ENCODE results near the gene PCBP3. TPM values are rescaled to one million over a fixed set of nuclear protein-coding genes. Genes with fewer than 3 reads are reported as not detected.

PCBP3 gene
- total and polyA plus RNA-seq, 2 of the 8 experiments (the other 6 are each of a cell fraction or from before 2014, with no cell fraction given), result 3.5 to 6.3 TPM

GRCh38 chr21:45670731-45671130 lies 27.2 kb downstream of the PCBP3 start:
- POLR2A ChIA-PET (ENCODE audit: partially characterized antibody), result no interaction called here
- Histone ChIP-seq H3K9me3 (ENCODE audit: insufficient read depth in 2 of 2, low read depth in 1 of 2, low read length in 1 of 2) (no peaks in the 10 kb centered on the region), H4K8ac (ENCODE audit: extremely low read depth, insufficient read depth, low read length) (no peak overlapping the region), H3K27me3 (replicated peaks in 1 of 4; ENCODE audit: control insufficient read depth in 3 of 4, extremely low read depth in 1 of 4, insufficient read depth in 3 of 4, low read length in 3 of 4) (no peaks in the 10 kb centered on the region), H3K56ac (replicated peaks; ENCODE audit: insufficient read length, low read depth, low read length) (no peak overlapping the region), H3K14ac (ENCODE audit: insufficient read length) (no peak overlapping the region), H3K36me3 (ENCODE audit: control insufficient read depth in 2 of 4, insufficient read depth in 4 of 4, low read length in 3 of 4) (no peaks in the 10 kb centered on the region), H3K4me3 (ENCODE audit: extremely low read depth in 1 of 4, insufficient read depth in 2 of 4, low read depth in 3 of 4, low read length in 4 of 4) (no peak overlapping the region), H3K4me1 (replicated peaks in 1 of 4; ENCODE audit: control insufficient read depth in 3 of 4, insufficient read depth in 4 of 4, low read length in 3 of 4) (no peaks in the 10 kb centered on the region), H3K79me1 (ENCODE audit: low read depth, low read length) (no peaks in the 10 kb centered on the region), H3K27ac (ENCODE audit: low read depth, low read length) (no peak overlapping the region), H4K91ac (replicated peaks; ENCODE audit: insufficient read length, low read length) (no peak overlapping the region), H2BK20ac (ENCODE audit: low read length) (no peak overlapping the region), H3K79me2 (ENCODE audit: control insufficient read depth in 1 of 2, insufficient read depth in 2 of 2, low read length in 2 of 2) (no peaks in the 10 kb centered on the region), H2BK5ac (ENCODE audit: low read depth, low read length) (no peak overlapping the region), H3K23ac (ENCODE audit: insufficient read length) (no peak overlapping the region), H4K5ac (ENCODE audit: insufficient read length, low read depth, low read length) (no peak overlapping the region), H2BK12ac (ENCODE audit: low read depth, low read length) (no peak overlapping the region), H3K4me2 (ENCODE audit: insufficient read depth in 1 of 2, low read depth in 2 of 2, low read length in 2 of 2) (no peak overlapping the region), H2AFZ (ENCODE audit: low read length) (no peak overlapping the region), H3K18ac (ENCODE audit: extremely low read depth, low read length) (no peak overlapping the region), H2AK5ac (ENCODE audit: low read depth, low read length) (no peak overlapping the region), H4K20me1 (replicated peaks in 1 of 2; ENCODE audit: control insufficient read depth in 1 of 2, insufficient read depth in 2 of 2, low read length in 2 of 2) (peaks cover 0 to 1% of the 10 kb centered on the region in 2 experiments), H3K9ac (replicated peaks in 1 of 4; ENCODE audit: extremely low read depth in 1 of 4, low read depth in 3 of 4, low read length in 3 of 4) (no peak overlapping the region), H3K23me2 (ENCODE audit: low read depth, low read length) (0 out of 2 replicates have a peak, but pooled peaks cover 4% of the 10 kb centered on the region), H2BK15ac (ENCODE audit: low read length) (no peak overlapping the region), H3K4ac (replicated peaks; ENCODE audit: insufficient read length, low read depth, low read length) (no peak overlapping the region), H2BK120ac (replicated peaks; ENCODE audit: low read depth, low read length) (no peak overlapping the region)
- FAIRE-seq, result no peak
- CTCF ChIA-PET (ENCODE audit: partially characterized antibody), result no interaction called here
- DNase-seq (ENCODE audit: low read depth in 1 of 2, low spot score in 2 of 2), result no peak
- WGBS, 2 experiments (ENCODE audit: extremely low coverage in 1 of 2, insufficient coverage in 1 of 2, insufficient read length in 1 of 2, insufficient replicate concordance in 2 of 2, low coverage in 1 of 2, low lambda C conversion rate in 2 of 2, missing lambda C conversion rate in 1 of 2), result 83% methylated on average over 3 of the region's 3 CpGs; no CpG with 5 or more reads in 1 of the 2 experiments
- no peak for TF ChIP-seq TAF7 (optimal IDR thresholded peaks at IDR 0.05; ENCODE audit: borderline replicate concordance, low read depth, low read length)
- TF ChIP-seq CHD2 (IDR thresholded peaks at IDR 0.05; ENCODE audit: low read length), result no peak
- TF ChIP-seq EGR1 (IDR thresholded peaks at IDR 0.05; ENCODE audit: borderline replicate concordance, low read depth, low read length), result no peak
- no peak for TF ChIP-seq NRF1 (IDR thresholded peaks at IDR 0.05; ENCODE audit: low read depth, low read length)
- no peak for TF ChIP-seq ATF3 (IDR thresholded peaks at IDR 0.05; ENCODE audit: insufficient read depth, low read depth, low read length)
- no peak for TF ChIP-seq NANOG (IDR thresholded peaks at IDR 0.05; ENCODE audit: insufficient read depth, low read depth, low read length, poor library complexity, severe bottlenecking)
- TF ChIP-seq SP2 (IDR thresholded peaks at IDR 0.05; ENCODE audit: low read length), result no peak
- no peak for TF ChIP-seq KDM4A (IDR thresholded peaks at IDR 0.05; ENCODE audit: low read depth, low read length, severe bottlenecking)
